GM21737 (cell line): ENCODE results near the gene PHACTR3.

Experiments used
- ATAC-seq: cut with Tn5 transposase; IDR thresholded peaks from one replicate; pipeline ENCODE4 v1.9.1; 2021; ENCODE audit warnings: mild to moderate bottlenecking, moderate library complexity; ENCODE audit not compliant: unreplicated experiment

The PHACTR3 gene

GRCh38 chr20:59810449-59811187, 206.3 kb downstream of the PHACTR3 start:
- ATAC-seq, result no peak

- ATAC-seq, result no peak
Observed at GRCh38 chr20:59811681-59812171, 207.4 kb downstream of the PHACTR3 start.

GRCh38 chr20:59812286-59813125, 208.2 kb downstream of the PHACTR3 start:
- no peak for ATAC-seq

GRCh38 chr20:59813126-59813947, 209.0 kb downstream of the PHACTR3 start:
- ATAC-seq, result no peak

GRCh38 chr20:59813948-59814839, 209.9 kb downstream of the PHACTR3 start:
- no peak for ATAC-seq

GRCh38 chr20:59814840-59815340, 210.6 kb downstream of the PHACTR3 start:
- no peak for ATAC-seq

GRCh38 chr20:59816146-59816738, 211.9 kb downstream of the PHACTR3 start:
- no peak for ATAC-seq

- ATAC-seq, result no peak
Observed at GRCh38 chr20:59817406-59817805, 213.1 kb downstream of the PHACTR3 start.

GRCh38 chr20:59817846-59818615, 213.7 kb downstream of the PHACTR3 start:
- ATAC-seq, result no peak

- no peak for ATAC-seq
Observed at GRCh38 chr20:59818911-59819310, 214.6 kb downstream of the PHACTR3 start.

GRCh38 chr20:59819496-59820203, 215.3 kb downstream of the PHACTR3 start:
- ATAC-seq, result no peak

- ATAC-seq, result no peak
Observed at GRCh38 chr20:59820204-59821041, 216.1 kb downstream of the PHACTR3 start.

- no peak for ATAC-seq
Observed at GRCh38 chr20:59821201-59821600, 216.9 kb downstream of the PHACTR3 start.

GRCh38 chr20:59821788-59822187, 217.4 kb downstream of the PHACTR3 start:
- ATAC-seq, result no peak

GRCh38 chr20:59822291-59823029, 218.1 kb downstream of the PHACTR3 start:
- ATAC-seq, result no peak

- no peak for ATAC-seq
Observed at GRCh38 chr20:59823030-59823423, 218.7 kb downstream of the PHACTR3 start.
